GM21526 (cell line): Measurements from ENCODE around the gene WDFY4.

Experiments used
- ATAC-seq: cut with Tn5 transposase; IDR thresholded peaks from one replicate; pipeline ENCODE4 v1.9.1; 2021; ENCODE audit warnings: moderate library complexity; ENCODE audit not compliant: unreplicated experiment, low FRiP score

Gene WDFY4

GRCh38 chr10:48839809-48840679 is 155.4 kb downstream of the WDFY4 start:
- ATAC-seq, result no peak

DNA sequence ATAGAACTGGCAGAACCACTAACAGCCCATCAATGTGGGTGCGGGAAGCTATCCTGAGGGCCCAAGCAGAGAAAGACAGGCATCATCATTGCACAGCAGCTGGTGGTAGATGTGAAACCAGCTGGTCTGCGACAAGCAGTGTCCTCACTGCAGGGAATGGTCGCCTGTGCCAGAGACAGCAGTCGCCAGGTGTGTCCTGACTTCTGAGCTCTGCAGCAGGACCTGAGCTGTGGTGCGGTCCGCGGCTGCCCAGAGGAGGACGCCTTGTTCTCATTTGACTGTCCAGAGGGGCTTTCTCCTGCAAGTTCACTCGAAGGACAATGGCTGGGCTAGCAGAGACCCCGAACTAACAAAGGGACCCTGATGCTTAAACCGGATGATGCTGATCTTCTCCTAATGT is 157.6 kb downstream of the WDFY4 start:
- ATAC-seq, result no peak

GRCh38 chr10:48843198-48843597 is 158.5 kb downstream of the WDFY4 start:
- no peak for ATAC-seq

DNA sequence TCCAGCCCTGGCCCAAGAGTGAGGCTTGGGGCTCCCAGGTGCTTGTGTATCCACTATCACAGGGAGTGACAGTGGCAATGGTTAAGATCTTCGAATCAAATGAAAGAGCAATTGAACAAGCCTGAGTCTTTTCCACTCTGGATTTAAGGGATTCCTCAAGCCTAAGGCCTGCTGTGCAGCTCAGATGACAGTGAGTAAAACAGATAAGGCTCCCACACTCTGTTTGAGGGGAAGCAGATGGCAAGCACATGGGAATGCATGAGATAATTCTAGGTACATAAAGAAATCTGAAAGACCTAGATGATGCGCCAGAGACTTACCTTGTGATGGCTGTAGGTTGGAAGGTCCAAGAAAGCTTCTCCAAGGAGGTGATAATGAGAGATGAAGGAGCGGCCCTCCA is 159.9 kb downstream of the WDFY4 start:
- ATAC-seq, result no peak

- no peak for ATAC-seq
These were observed 160.8 kb downstream of the WDFY4 start for GRCh38 chr10:48845512-48845911.

DNA sequence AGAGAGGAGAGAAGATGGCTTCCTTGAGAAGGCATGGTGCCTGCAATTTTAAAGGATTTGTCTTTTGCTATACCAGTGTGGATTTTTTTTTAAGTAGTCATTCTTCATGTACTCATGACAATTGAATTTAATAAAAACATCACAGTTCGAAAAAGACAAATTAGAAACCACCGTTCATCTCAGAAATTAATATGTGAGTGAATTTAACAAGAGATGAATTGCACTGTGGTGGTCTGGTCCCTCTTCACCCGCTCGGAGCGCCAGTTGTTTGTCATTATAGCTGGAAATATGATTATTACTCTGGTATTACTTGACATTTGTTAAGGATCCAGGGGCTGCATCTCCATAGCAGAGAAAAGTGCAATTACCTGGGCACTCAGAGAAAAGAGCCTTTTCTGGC is 163.0 kb downstream of the WDFY4 start:
- no peak for ATAC-seq

DNA sequence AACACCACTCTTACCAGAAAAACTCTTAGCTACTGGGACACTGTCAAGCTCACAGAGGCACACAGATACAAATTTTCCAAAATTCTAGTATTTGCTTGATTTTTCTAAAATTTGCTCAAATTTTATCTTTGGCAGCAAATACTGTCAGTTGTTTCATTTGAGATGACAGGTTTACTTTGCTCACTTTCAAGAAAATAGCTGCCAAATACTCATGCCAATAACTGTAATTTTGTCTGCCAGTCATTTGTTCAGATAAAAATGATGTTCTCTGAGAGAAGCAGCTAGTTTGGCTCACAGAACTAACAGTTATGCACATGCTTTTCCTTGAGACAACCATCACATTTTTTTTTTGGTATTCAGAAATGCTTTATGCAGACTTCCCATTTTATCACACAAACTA is 172.2 kb downstream of the WDFY4 start:
- ATAC-seq, result no peak

- peak; percentile 53 for ATAC-seq
These were observed 187.6 kb downstream of the WDFY4 start for GRCh38 chr10:48872234-48872633.

DNA sequence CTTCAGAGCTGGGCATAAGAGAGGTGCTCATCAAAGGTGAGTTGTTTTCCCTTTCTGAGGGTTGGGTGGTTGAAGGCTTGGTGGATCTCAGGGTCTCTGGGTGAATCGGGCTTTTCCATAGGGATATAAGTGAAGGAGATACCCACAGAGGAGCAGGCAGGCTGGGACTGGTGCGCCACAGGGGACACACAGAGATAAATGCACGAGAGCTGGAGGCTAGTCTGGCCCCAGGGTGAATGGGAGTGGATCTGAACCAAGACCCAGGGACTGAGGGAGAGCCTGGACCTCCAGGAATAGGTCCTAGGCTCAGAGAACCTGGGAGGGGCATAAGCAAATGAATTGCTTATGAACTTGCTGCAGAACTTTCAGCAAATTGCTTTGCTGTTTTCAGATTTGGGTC is 193.4 kb downstream of the WDFY4 start:
- ATAC-seq, result no peak

DNA sequence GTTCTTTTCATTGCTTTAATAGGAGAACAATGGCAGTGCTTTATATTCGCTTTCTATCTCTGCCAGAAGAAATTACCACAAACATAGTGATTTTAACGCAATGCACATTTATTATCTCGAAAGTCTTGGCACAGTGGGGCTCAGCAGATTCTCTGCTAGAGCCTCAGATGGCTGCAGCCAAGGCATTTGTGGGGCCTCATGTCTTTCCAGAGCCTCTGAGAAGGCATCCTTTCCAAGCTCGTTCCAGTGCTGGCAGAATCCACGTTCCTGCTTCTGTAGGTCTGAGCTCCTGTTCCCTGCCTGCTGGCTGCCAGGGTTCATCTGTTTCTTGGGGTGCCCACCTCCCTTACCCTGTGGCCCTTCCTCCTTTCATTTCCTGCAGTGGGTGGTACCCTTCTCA is 194.8 kb downstream of the WDFY4 start:
- no peak for ATAC-seq

DNA sequence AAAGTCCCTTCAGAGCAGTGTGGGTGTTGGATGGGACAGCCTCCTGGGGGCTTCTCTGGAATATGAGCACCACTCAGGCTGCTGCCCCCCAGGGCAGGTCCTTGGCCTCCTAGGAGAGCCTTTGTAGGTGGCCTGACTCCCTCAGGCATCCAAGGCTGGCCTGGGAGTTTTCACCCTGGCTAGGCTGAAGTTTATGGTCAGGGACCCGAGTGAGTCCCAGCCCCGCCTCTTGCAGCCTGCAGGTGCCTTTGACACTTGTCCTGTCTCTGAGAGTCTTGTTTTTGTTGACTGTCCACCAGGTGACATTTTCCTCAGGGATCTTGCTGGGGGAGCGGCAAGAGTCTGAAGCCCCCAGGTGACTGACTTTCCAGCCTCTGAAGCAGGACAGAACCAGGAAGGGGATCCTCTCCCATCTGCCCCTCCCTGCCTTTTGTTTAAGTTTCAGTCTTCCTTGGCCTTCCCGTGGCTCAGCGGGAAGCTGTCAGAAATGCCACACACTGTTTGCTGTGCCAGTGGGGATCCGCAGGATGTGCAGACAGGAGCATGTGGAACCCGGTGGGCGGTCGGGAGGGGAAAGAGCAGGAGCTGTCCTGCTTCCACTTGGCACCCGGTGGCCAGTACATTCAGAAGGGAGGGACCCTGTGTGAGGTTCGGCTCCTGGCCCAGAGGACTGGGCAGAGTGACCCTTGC is 195.5 kb downstream of the WDFY4 start:
- no peak for ATAC-seq

DNA sequence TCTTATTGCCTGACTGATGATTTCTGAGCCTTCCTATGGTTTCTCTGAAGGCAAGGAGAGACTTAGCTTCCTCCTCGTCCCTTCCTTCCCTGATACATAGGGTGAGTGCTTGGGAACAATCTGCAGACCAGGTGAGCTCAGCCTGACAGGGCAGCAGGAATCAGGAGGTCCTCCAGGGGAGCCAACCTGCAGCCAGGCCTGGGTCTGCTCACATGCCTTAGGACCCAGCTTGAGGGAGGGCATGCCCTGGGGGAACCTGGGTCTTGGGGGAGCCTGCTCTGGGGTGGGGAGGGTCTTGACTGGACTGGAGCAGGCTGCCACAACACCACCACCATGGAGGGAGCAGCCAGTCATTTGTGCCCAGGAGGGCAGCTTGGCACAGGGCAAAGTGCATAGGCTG is 197.3 kb downstream of the WDFY4 start:
- no peak for ATAC-seq

- ATAC-seq, result no peak
These were observed 198.2 kb downstream of the WDFY4 start for GRCh38 chr10:48882881-48883280.

DNA sequence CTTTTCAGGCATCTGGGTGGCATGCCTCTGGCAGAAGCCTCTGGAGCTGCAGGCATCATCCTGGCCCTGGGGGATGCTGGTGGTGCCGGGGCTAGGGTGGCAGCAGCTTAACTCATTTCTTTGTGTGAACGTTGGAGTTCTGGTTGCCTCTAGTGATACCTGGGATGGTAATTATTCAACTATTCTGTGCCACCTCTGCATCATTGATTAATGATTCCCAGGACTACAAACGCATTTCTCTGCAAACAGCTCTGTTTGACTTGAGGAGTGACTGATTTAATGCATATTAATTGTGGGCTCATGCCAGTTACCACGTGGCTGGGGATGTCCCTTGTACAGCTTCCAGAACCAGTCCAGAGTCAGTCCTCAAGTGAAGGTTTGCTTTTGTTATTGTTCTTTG is 199.0 kb downstream of the WDFY4 start:
- no peak for ATAC-seq

DNA sequence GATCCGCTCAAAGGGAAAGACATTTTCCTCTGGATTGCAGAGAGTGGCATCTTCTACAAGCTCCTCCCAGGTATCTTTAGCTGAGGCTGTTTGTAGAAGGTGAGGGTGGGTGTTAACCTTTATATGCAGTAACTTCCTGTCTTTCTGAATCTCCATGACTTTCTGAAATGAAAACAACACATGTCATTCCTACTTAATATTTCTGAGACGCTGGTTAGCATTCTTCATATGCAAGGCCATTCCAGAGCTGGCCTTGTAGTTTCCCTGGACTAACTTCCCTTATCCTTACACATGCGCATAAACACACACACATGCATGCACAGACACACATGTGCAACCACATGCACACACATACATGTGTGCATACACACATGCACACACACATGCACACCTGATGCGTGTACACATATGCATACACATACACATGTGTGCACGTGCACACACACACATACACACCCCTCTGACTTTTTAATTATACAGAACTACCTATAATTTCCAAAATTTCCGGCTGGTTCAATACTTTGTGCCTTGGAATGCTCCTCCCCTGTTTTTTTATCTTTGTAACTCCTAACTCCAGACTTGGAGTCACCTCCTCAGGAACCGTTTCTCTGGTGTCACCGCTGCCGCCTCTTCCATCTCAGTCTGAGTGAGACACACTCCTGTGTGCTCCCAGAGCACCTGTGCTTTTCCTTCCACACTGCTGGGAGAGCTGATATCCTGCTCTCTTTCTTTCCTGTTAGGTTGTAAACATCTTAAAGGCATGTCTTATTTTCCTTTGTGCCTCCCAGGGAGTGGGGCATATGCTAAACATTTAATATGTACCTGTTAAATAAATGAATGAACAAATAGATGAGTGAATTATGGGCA is 199.7 kb downstream of the WDFY4 start:
- no peak for ATAC-seq

DNA sequence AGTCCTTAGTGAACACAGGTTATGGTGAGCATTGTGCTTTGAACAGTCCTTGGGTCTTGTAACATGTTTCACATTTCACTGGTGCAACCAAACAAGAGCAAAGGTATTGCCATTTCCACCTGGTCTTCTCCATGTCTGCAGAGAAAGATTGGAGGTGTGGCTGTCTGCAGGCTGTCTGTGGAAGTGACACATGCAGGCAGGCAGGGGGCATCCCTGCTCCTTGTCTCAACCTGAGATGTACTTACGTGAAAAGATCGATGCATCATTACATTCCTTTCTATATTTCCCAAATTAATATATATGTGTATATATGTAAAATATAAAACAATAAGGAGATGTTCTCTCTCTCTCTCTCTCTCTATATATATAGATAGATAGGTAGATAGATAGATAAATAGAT is 200.7 kb downstream of the WDFY4 start:
- ATAC-seq, result no peak

- no peak for ATAC-seq
These were observed 203.3 kb downstream of the WDFY4 start for GRCh38 chr10:48887982-48888381.

GRCh38 chr10:48890888-48891850 is 206.5 kb downstream of the WDFY4 start:
- no peak for ATAC-seq

- ATAC-seq, result no peak
These were observed 210.5 kb downstream of the WDFY4 start for GRCh38 chr10:48894911-48895802.
